Stimulated activated CD8-positive, alpha-beta memory T cell treated with anti-CD3 and anti-CD28 coated beads, Interleukin-7, amount 100 ng/mL, for 24 hours (primary cell): ENCODE results near the gene FXYD2.

Source experiments
- DNase-seq: peaks from one replicate; pipeline ENCODE4 v3.0.0-alpha.2; 2020; ENCODE audit warnings: low read depth

FXYD2 gene

DNA sequence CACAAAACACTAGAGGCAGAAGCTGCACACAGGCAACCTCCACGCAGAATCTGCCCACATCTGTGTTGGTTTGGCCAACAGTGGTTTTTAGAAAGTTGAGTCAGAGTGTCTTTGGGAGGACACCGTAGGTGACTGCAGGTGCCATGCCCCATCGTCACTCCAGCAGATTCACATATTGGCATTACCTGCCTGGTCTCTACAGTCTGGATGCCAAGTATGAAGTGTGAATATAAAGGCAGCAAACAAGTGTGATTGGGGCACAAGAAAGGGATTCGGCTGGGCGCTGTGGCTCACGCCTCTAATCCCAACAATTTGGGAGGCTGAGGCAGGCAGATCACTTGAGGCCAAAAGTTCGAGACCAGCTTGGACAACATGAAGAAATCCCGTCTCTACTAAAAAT lies 11.0 kb upstream of the FXYD2 start:
- DNase-seq, result no peak

- no peak for DNase-seq
These were observed 10.4 kb upstream of the FXYD2 start for GRCh38 chr11:117834838-117835443.

DNA sequence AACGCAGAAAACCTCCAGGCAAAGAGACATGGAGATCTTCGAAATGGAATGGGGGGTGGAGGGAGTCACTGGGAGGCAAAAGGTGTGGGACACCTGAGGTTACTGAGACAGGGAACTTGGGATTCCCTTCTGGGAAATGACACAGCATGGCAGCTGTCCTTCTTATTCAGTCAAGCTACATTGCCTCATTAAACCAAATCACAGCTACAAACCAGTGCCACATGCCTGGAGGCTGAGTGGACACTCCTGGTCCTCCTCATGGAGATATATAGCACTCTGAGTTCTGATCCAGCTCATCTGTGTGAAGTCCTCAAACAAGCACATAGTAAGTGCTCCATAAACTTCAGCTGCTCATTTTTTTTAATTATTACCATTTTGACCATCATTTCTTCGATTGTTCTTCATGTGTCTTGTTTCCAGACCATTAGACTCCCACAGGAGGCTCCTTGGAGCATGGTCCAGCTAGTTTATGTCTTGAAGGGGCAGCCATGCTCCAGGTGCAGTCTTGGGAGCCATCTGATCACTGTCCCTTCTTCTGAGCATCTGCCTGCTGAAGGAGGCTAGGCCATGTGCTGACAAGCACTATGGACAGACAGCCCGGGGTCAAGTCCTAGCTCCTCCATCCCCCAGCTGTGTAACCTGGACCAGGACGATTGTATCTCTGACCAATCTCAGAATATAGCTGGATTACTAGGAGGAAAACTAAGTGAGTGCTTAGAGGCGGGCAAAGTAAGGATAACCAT lies 9.7 kb upstream of the FXYD2 start:
- DNase-seq, result no peak

DNA sequence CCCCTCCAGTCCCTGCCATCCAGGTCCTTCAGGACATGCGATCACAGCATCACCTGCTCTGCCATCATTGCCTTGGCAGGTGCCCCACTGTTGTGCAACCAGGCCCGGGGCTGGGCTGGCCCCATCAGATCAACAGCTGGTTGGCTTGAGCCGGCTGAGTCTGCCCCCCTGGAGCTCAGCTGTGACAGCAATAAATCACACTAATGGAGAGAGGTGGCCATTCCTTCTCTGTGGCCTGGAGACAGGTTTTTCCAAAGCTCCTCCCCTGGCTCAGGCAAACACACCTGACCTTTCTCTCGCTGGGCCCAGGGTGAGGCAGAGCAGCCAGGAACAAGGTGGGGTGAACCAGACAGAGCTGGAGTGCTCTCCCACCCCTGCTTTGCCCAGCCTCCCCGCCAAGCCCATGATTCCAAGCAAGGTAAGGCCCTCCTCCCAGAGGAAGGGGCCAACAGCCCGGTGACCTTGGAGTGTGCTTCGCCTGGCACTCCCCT lies 8.9 kb upstream of the FXYD2 start:
- no peak for DNase-seq

DNA sequence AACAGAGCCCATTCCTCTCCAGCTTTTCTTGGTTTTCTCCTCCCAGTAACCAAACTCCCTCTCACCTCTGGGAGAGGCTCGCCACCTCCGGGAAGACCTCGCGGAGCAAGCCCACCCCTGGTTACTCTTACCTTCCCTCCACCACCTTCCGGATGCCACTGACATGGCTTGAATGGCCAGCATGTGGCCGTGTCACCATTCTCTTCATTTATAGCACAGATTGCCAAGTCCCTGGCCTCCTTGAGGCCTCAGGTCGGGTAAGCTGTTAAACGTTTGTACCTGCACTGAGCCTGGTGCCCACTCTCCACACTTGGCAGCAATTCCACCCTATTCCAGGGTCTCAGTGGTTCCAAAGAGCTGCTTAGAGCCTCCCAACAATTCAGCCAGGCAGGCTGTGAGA lies 8.0 kb upstream of the FXYD2 start:
- DNase-seq, result no peak

DNA sequence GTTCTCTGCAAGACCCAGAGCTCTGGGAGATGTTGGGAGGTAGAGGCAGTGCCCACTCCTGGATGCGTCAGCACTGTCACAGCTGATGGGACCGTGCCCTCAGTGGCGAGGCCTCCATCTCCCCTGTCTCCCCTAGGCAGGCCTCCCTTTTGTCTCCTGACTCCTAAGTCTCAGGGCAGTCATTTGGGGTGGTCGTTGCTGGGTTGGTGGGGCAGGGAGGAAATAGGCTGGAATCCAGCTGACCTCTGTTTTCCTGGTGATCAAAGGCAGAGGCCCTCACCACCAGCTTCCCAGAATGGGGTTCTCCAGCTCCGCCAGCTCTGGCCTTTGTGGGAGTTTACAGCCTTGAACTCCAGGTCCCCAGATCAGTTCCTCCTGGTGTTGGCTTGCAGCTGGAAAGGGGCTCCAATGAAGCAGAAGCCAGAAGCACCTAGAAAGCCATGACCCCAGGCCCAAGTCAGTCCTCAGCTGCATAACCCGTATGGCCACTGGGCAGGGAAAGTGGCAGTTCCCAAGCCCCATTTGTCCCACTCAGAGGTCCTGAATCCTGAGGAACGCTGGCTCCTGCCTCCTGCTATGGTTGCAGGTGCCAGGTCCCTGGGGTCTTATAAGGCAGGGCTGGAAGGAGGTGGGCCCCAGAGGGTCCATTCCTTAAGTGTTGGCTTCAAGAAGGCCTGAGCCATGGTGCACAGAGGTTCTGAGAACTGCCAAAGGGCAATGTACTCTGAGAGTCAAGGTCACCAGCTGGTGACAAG lies 7.3 kb upstream of the FXYD2 start:
- no peak for DNase-seq

GRCh38 chr11:117830674-117831351 lies 6.3 kb upstream of the FXYD2 start:
- no peak for DNase-seq

- DNase-seq, result no peak
These were observed 5.5 kb upstream of the FXYD2 start for GRCh38 chr11:117830072-117830471.

DNA sequence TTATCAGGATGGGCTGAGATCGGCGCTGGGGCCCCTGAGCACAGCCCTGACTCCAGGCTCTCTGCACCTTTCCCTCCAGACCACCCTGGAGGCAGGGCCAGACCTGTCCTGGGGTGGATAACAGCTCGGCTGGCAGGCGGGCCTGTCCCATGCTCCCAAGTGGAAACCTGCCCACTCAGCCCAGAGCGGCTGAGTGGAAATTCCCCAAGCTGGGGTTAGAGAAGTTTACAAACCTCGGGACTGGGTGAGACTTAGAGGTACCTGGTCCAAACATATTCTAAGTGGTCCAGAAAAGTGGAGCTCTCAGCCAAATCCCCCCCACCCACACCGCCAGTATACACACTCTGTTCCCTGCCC lies 4.8 kb upstream of the FXYD2 start:
- DNase-seq, result no peak

GRCh38 chr11:117828611-117829368 lies 4.2 kb upstream of the FXYD2 start:
- DNase-seq, result peak; percentile 78

GRCh38 chr11:117827521-117828511 lies 3.3 kb upstream of the FXYD2 start:
- DNase-seq, result no peak

- no peak for DNase-seq
These were observed 2.3 kb upstream of the FXYD2 start for GRCh38 chr11:117826832-117827231.

- no peak for DNase-seq
These were observed 1.6 kb upstream of the FXYD2 start for GRCh38 chr11:117826190-117826570.

DNA sequence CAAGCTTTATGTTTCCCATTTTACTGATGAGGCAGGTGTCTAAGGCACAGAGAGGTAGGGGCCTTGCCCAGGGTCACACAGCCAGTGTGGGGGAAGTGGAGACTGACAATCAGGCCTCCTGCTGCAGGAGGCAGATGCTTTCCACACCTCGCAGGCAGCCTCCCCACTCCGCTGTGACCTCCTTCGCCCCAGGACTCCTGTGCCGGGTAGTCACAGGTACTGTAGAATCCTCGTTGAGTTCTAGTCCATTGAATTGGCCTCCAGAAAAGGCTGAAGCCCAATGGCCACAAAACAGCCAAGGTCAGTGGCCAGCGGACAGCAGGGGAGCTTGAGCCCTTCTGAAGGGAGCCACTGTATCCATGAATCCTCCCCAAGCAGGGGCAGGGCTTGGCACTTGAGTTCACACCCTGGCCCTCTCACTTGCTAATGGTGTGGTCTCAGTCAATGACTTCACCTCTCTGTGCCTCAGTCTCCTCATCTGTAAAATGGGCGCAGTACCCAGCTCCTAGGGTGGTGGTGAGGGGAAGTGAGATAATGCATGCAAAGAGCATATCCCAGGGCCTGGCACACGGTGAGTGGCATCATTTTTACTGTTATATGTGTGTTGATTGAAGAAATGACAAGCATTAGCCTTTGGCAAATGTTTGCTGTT lies 1.1 kb upstream of the FXYD2 start:
- DNase-seq, result no peak

- DNase-seq, result no peak
These were observed 561 bp downstream of the FXYD2 start for GRCh38 chr11:117823946-117824420.

- no peak for DNase-seq
These were observed 1.1 kb downstream of the FXYD2 start for GRCh38 chr11:117823294-117823945.

- DNase-seq, result no peak
These were observed 2.2 kb downstream of the FXYD2 start for GRCh38 chr11:117822074-117823033.

DNA sequence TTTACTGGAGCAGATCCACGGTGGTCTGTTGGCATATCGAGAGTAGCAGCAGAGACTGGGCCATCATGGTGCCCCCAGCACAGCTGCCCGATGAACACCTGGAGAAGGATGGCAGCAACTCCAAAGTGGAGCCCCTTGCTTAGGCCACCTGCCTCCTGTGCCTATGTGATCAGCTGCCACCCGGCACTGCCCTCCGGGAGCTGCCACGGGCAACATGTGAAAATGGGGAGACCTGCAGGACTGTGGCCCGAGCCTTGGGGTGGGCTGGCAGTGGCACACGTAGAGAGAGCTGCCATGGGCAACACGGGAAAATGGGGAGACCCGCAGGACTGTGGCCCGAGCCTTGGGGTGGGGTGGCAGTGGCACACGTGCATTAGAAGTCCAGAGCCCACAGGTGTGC lies 3.1 kb downstream of the FXYD2 start:
- no peak for DNase-seq
